Measurements from ENCODE around the gene PFKP. TPM values are rescaled to one million over a fixed set of nuclear protein-coding genes. Genes with fewer than 3 reads are reported as not detected.
"Not testable (repeated sequence)": the region's sequence is repeated elsewhere in the genome, so short reads cannot be mapped to it uniquely, and the experiment has no call there.

The PFKP gene
- total RNA-seq, 2 donors from 2014 or later, result 55.2 to 119 TPM

DNA sequence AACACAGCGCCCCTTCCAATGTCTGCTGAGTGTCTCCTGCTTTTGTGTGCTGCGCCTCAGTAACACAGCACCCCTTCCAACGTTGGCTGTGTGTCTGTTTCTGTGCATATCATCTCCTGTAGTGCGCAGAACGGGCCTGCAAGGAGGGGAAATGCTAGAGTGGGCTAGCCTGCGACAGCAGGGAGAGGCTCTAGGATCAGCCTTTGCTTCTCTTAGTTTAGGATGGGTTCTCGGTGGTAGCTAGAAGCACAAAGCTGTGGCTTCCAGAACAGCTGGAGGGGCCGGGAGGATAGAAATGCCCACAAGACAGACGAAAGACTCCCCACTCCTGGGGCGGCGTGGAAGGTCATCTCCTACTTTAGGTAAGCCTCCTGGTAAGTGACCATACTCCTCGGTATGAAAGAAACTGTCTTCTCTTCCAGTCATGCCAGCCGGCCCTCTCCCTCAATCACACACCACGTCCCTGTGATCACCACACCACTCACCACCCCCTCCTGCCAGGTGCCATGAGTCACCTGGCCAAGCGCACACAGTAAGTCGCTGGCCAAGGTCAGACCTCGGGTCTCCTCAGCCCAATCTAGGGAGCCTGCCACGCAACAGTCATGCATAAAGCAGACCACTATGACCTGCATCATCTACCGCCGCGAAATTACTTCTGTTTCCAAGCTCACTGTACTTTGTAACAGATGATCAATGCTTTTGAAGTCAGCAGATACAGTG lies 100.4 kb downstream of the PFKP start:
- no peak for DNase-seq (ENCODE audit: low spot score)
- H3K4me3 ChIP-seq, result no peak overlapping the region
- no peak overlapping the region for H3K27ac ChIP-seq
- H3K36me3 ChIP-seq, result peaks cover 75% of the 10 kb centered on the region
- H3K4me1 ChIP-seq, result peaks cover 0 to 8% of the 10 kb centered on the region in 2 donors
- TF ChIP-seq, protein P1, sequence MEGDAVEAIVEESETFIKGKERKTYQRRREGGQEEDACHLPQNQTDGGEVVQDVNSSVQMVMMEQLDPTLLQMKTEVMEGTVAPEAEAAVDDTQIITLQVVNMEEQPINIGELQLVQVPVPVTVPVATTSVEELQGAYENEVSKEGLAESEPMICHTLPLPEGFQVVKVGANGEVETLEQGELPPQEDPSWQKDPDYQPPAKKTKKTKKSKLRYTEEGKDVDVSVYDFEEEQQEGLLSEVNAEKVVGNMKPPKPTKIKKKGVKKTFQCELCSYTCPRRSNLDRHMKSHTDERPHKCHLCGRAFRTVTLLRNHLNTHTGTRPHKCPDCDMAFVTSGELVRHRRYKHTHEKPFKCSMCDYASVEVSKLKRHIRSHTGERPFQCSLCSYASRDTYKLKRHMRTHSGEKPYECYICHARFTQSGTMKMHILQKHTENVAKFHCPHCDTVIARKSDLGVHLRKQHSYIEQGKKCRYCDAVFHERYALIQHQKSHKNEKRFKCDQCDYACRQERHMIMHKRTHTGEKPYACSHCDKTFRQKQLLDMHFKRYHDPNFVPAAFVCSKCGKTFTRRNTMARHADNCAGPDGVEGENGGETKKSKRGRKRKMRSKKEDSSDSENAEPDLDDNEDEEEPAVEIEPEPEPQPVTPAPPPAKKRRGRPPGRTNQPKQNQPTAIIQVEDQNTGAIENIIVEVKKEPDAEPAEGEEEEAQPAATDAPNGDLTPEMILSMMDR (IDR thresholded peaks at IDR 0.05), result no peak
- H3K9me3 ChIP-seq, result no peaks in the 10 kb centered on the region
- no peaks in the 10 kb centered on the region for H3K27me3 ChIP-seq

DNA sequence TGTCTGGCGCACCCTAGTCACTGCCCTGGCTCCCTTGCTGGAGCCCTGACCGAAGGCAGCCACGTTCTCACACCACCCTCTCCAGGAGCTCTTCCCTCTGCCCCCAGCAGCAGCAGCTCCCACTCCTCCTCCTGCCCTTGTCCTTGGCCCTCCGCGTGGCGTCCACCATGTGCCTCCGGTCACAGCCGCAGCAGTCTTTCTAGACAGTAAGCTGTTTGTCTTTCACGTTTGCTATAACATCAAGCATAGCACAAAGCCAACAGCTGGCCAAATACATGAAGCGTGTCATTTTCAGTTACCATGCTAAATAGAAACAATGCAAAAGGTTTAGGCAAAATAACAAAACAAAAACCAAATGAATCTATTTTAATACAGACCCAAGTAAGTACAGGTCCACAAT lies 101.9 kb downstream of the PFKP start:
- TF ChIP-seq, protein P1 (IDR thresholded peaks at IDR 0.05), result no peak
- H3K36me3 ChIP-seq, result peaks cover 60% of the 10 kb centered on the region

DNA sequence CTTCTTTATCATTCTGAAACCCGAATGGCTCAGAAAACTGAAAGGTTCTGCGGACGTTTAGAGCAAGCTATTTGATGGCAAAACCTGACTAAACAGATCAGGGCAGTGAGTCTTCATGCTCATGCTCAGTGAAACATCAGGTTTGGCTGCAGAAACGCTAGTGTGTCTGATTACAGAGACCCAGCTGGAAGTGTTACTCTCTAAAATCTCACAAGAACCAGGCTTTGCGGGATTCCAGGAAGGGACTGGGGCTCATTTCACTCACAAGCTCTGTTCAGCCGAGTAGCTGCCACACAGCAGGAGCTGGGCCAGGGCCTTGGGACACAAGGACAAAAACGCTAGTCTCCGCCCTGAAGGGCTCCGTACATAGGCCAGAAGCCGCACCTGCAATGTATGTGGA lies 102.3 kb downstream of the PFKP start:
- DNase-seq (ENCODE audit: low spot score), result no peak
- Histone ChIP-seq H3K27ac (no peak overlapping the region), H3K27me3 (no peaks in the 10 kb centered on the region), H3K9me3 (no peaks in the 10 kb centered on the region), H3K4me3 (no peak overlapping the region), H3K4me1 (peaks cover 0 to 15% of the 10 kb centered on the region in 2 donors), H3K36me3 (peaks cover 56% of the 10 kb centered on the region)
- TF ChIP-seq, protein P1 (IDR thresholded peaks at IDR 0.05), result no peak

More for the DNA sequence above, 101.9 kb downstream of the PFKP start:
- peaks cover 0 to 15% of the 10 kb centered on the region in 2 donors for H3K4me1 ChIP-seq
- no peak overlapping the region for H3K27ac ChIP-seq
- no peaks in the 10 kb centered on the region for H3K9me3 ChIP-seq
- H3K4me3 ChIP-seq, result no peak overlapping the region
- DNase-seq (ENCODE audit: low spot score), result no peak
- no peaks in the 10 kb centered on the region for H3K27me3 ChIP-seq

DNA sequence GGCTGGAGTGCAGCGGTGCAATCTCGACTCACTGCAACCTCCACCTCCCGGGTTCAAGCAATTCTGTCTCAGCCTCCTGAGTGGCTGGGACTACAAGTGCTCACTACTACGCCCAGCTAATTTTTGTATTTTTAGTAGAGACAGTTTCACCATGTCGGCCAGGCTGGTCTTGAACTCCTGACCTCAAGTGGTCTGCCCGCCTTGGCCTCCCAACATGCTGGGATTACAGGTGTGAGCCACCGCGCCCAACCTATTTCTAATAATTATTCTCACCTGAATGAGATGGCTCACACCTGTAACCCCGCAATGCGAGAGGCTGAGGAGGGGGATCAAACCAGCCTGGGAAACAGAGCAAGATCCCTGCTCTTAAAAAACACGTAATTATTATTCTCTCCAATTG lies 104.1 kb downstream of the PFKP start:
- peaks cover 0 to 15% of the 10 kb centered on the region in 2 donors for H3K4me1 ChIP-seq
- not testable (repeated sequence) for DNase-seq (ENCODE audit: low spot score)

DNA sequence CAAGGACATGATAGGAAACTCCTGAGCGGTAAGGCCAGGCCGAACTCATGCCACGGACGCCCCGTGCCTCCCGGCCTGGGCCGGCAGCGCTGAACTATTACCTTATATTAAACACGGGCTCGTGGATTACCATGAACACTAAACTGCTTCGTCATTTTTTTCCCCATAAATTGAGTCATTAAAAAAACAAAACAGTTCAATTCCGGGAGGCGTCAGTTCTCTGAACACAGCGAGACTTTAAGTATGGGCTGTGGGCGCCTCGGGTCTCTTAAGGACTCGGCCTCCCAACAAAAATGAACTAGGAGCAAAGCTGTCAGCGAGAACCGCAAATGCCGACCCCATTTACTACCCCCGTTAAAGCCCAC lies 104.7 kb downstream of the PFKP start:
- DNase-seq (ENCODE audit: low spot score), result no peak
- Histone ChIP-seq H3K36me3 (peaks cover 32% of the 10 kb centered on the region), H3K9me3 (no peaks in the 10 kb centered on the region), H3K27me3 (no peaks in the 10 kb centered on the region), H3K27ac (peak overlapping the region; percentile 83 to 90), H3K4me3 (peak overlapping the region; percentile 76 to 81), H3K4me1 (peaks cover 0 to 15% of the 10 kb centered on the region in 2 donors)
- TF ChIP-seq, protein P1 (IDR thresholded peaks at IDR 0.05), result no peak

More for the DNA sequence above, 104.1 kb downstream of the PFKP start:
- H3K27me3 ChIP-seq, H3K9me3 ChIP-seq: not testable (repeated sequence)
- Histone ChIP-seq H3K4me3 (peak overlapping the region; percentile 76 to 81), H3K27ac (peak overlapping the region in 1 of 2 donors; percentile 90), H3K36me3 (peaks cover 37% of the 10 kb centered on the region)

DNA sequence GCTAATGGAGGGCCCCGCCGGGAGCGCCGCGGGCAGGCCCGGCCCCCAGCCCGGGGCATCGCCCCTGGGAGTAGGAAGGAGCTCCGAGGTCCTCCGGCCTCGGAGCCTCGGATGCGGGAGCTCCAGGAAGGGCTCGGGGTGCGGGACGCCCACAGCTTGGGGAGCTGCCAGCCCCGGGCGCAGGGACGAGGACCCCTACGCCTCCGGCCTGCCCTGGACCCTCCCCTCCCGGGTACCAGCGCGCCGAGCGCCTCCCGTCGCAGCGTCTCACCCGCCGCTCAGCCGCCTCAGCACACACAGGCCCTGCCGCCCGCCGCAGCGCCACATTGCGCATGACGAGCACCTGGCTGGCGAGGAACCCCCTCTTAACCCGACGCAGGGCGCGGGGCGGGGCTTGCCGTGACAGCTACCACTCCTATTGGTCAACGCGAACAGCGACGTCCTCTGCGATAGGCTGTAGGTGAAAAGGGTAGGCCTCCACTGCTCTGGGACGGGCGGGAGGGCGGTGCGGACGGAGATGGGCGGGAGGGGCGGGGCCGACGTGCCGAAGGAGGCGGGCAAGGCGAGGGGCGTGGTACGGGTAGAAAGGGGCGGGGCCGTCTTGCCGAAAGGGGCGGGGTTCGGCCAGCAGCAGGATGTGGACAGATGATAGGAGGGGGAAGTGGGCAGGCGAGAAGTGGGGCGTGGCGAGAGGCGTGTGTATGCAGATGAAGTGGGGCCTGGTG lies 105.3 kb downstream of the PFKP start, which contains the start of gene PITRM1:
TSS of gene PITRM1 (minus strand) at position 337 of the 725 bp plus-strand sequence. CDS start at position 327, 10 bp downstream.
- H3K36me3 ChIP-seq, result peaks cover 26% of the 10 kb centered on the region
- peaks cover 0 to 15% of the 10 kb centered on the region in 2 donors for H3K4me1 ChIP-seq
- peak within 1 kb of the TSS; percentile 83 to 90 for H3K27ac ChIP-seq
- H3K9me3 ChIP-seq, result no peaks in the 10 kb centered on the region
- H3K4me3 ChIP-seq, result peak within 1 kb of the TSS; percentile 76 to 81
- DNase-seq (ENCODE audit: low spot score), result peak; percentile 99
- no peaks in the 10 kb centered on the region for H3K27me3 ChIP-seq
- TF ChIP-seq, protein P1 (IDR thresholded peaks at IDR 0.05), result no peak

Measured in right atrium auricular region (tissue), 2 donors.